C1 segment of cervical spinal cord (tissue), 14 donors: ENCODE measurements around the gene NRCAM.
"Not testable (repeated sequence)": the region's sequence is repeated elsewhere in the genome, so short reads cannot be mapped to it uniquely, and the experiment has no call there.

Experiments
- DNase-seq, 14 donors: peaks; one replicate each; lab custom pipeline; 2025; lab: John Stamatoyannopoulos, UW

The NRCAM gene

GRCh38 chr7:108282427-108282996, 173.7 kb downstream of the NRCAM start:
- DNase-seq: no peak

DNA sequence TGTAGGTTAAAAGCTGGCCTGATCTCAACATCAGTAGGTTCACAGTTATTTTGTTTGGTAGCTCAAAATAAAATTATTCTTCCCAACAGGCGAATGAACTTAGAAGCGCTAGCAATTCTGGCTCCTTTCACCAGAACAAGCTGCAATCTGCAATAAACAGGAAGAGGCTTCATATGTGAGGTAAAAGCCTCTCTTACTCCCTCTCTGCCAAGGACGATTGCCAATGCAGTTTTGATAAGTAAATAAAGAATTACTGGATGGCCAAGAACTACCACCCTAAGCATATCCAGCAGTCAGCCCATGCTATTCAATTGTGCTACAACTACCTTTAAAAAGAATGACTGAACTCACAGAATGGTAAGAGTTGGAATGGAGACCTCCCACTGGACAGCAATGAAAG, 176.1 kb downstream of the NRCAM start:
- DNase-seq: peak in 1 of 14 donors; percentile 10

DNA sequence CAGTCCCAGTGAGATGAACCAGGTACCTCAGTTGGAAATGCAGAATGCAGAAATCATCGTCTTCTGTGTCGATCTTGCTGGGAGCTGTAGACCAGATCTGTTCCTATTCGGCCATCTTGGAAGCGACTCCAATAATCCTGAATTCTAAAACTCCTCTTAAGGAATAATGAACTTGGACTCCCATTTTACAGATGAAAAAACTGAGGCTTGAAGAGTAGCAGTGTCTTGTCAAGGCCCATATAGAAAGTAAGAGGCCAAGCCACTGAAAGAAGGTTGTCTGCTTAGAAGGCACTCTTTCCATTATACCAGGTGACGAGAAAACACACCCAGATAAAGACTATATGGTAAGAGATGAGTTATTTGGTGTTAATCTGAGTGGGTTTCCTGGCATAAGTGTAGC, 177.5 kb downstream of the NRCAM start:
- no peak for DNase-seq

DNA sequence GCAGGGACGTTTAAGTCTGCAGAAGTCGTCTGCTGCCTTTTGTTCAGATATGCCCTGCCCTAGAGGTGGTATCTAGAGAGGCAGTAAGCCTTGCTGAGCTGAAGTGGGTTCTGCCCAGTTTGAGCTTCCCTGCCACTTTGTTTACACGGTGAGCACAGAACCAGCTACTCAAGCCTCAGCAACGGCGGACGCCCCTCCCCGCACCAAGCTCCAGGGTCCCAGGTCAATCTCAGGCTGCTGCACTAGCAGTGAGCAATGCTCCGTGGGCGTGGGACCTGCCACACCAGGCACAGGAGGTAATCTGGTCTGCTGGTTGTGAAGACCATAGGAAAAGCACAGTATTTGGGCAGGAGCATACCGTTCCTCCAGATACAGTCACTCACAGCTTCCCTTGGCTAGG, 178.0 kb downstream of the NRCAM start:
- no peak for DNase-seq

DNA sequence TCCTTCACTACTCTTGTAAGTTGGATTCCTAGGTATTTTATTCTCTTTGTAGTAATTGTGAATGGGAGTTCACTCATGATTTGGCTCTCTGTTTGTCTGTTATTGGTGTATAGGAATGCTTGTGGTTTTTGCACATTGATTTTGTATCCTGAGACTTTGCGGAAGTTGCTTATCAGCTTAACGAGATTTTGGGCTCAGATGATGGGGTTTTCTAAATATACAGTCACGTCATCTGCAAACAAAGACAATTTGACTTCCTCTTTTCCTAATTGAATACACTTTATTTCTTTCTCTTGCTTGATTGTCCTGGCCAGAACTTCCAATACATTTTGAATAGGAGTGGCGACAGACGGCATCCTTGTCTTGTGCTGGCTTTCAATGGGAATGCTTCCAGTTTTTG, 181.8 kb downstream of the NRCAM start:
- DNase-seq: not testable (repeated sequence)

DNA sequence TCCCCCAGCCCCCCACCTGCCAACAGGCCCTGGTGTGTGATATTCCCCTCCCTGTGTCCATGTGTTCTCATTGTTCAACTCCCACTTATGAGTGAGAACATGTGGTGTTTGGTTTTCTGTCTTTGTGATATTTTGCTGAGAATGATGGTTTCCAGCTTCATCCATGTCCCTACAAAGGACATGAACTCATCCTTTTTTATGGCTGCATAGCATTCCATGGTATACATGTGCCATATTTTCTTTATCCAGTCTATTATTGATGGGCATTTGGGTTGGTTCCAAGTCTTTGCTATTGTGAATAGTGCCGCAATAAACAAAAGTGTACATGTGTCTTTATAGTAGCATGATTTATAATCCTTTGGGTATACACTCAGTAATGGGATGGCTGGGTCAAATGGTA, 183.3 kb downstream of the NRCAM start:
- DNase-seq: not testable (repeated sequence)

GRCh38 chr7:108270385-108271015, 185.7 kb downstream of the NRCAM start:
- no peak for DNase-seq

DNA sequence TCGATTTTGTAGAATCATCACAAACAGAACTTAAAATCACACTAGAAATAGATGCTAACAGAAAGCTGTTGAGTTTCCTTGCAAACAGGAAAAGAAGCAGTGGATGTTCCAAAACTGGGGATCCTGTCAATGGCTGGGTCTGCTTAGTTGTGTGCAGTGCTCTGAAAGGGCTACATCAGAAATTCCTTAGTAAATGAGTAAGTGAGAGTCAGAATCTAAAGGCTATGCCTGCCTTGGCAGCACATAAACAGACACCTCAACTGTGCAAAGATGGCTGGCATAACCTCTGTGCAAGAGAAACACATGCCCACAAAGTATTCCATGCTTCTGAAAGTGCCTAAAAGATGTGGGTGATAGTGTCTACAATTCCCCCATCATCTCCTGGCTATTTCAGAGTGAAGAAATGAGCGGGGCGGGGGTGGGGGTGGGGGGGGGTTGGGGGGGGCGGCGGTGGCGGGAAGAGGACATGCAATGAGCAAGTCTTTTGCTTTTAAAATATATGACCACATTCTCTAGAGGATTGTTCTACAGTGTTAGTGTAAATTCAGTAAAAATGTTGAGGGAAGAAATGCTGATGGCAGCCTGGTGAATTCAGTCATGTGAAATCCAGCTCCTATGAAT, 187.9 kb downstream of the NRCAM start:
- no peak for DNase-seq

GRCh38 chr7:108267615-108268014, 188.6 kb downstream of the NRCAM start:
- DNase-seq: no peak

GRCh38 chr7:108266491-108266890, 189.7 kb downstream of the NRCAM start:
- DNase-seq: peak in 1 of 14 donors; percentile 19

DNA sequence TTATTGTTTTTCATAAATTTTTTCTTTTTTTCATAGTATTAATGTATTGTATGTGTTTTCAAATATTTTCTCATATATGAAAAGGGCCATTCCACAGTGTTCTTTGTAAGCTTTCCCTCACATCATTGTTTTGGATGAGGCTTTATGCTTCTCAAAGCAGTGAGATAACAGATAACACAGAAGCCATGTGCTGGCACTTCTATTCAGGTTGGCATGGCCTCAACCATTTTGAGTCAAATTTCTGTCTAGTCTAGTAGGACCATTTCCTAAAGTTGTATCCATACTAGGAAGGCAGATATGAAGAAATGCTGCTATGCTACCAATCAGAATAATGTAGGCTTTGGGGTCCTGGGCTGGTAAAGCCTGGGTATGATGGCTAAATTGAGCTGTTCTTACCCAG, 190.2 kb downstream of the NRCAM start:
- peak in 1 of 14 donors; percentile 5 for DNase-seq

DNA sequence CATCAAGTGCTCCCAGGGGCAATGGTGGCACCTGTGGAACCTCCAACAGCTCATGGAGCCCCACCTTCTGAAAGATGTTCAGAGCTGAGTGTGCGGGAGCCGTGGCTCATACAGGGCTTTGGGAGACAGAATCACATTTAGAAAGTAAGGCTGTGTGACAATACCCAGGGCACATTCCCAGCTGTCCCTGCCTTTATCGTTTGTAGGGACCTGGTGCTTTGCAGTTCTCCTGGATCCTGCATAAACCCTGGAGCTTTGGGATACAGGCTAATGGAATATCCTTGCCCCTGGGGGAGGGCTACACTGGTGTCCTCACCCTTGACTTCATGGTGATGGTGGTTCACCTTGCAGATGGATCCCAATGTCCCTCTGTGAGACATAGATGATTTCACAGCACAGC, 191.2 kb downstream of the NRCAM start:
- DNase-seq: no peak

DNA sequence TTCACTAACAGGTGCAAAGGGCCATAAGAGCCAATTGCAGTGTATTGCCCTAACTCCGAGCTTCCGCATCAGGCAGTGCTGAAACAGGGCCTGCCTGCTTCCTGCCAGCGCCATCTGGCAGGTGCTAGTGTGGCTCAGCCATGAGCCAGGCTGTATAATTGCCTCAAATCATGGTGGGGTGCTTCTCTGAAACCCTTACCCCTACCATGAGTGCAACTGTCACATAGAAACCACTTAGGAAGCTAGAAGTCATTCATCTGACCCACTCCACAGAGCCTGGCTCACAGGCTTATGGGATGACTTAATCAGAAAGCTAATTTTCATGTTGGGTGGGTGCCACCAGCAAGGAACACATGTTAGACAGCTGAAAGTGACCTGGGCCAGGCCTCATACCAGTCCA, 192.8 kb downstream of the NRCAM start:
- peak in 3 of 14 donors; percentile 5 to 81 (median 14) for DNase-seq

- DNase-seq: no peak
Measured at GRCh38 chr7:108261560-108262255, 194.5 kb downstream of the NRCAM start.

DNA sequence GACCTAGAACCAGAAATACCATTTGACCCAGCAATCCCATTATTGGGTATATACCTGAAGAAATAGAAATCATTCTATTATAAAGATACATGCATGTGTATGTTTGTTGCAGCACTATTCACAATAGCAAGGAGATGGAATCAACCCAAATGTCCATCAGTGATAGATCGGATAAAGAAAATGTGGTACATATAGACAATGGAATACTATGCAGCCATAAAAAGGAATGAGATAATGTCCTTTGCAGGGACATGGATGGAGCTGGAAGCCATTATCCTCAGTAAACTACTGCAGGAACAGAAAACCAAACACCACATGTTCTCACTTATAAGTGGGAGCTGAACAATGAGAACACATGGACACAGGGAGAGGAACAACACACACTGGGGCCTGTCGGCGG, 196.8 kb downstream of the NRCAM start:
- DNase-seq: not testable (repeated sequence)

- no peak for DNase-seq
Measured at GRCh38 chr7:108257954-108258353, 198.3 kb downstream of the NRCAM start.

DNA sequence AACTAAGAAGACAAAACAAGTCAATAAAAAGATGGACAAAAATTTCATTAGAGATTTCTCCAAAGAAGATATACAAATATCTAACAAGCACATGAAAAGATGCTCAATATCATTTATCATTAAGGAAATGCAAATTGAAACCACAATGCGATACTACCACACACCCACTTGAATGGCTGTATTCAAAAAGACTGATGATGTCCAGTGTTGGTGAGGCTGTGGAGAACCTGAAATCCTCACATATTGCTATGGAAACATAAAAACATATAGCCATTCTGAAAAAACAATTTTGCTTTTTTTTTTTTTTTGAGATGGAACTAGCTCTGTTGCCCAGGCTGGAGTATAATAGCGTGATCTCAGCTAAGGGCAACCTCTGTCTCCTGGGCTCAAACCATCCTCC, 202.0 kb downstream of the NRCAM start:
- DNase-seq: no peak

GRCh38 chr7:108253275-108254044, 202.8 kb downstream of the NRCAM start:
- no peak for DNase-seq

- no peak for DNase-seq
Measured at GRCh38 chr7:108252177-108252576, 204.1 kb downstream of the NRCAM start.

- peak in 1 of 14 donors; percentile 3 for DNase-seq
Measured at GRCh38 chr7:108251700-108252099, 204.5 kb downstream of the NRCAM start.

- no peak for DNase-seq
Measured at GRCh38 chr7:108249453-108249852, 206.8 kb downstream of the NRCAM start.

DNA sequence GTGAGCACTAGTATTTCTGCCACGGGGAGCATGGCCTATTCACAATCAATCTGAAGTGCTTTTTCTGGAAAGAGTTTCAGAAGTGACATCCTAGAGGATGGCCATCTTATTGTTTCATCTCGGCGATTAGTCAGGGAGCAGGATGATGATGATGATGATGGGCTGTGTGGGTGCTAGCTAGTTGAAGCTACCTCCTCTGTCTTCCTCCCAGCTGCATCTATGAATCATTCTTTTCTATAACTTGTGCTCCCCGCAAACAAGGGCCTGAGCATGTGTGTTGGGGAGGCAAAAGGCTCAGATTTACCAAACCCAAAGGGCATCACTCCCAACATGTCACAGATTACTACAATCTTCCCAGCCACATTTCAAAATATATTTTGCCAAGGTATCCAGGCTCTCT, 207.4 kb downstream of the NRCAM start:
- DNase-seq: no peak
